ENCODE measurements around the gene KCNH2. TPM values are rescaled to one million over a fixed set of nuclear protein-coding genes. Genes with fewer than 3 reads are reported as not detected.

Gene KCNH2
- total and polyA plus RNA-seq, 2 of the 8 experiments (the other 6 are each of a cell fraction or from before 2014, with no cell fraction given): 8.0 to 15.0 TPM

- TF ChIP-seq RFX5 (IDR thresholded peaks at IDR 0.05; ENCODE audit: borderline replicate concordance, low read depth, low read length) (no peak), ZNF274 (IDR thresholded peaks at IDR 0.05; ENCODE audit: borderline replicate concordance, extremely low read depth, low read length) (no peak), RXRA (IDR thresholded peaks at IDR 0.05; ENCODE audit: insufficient read depth, low read depth, low read length) (no peak), BACH1 (IDR thresholded peaks at IDR 0.05; ENCODE audit: low read length) (no peak), TEAD4 (IDR thresholded peaks at IDR 0.05; ENCODE audit: low read depth, low read length) (no peak), TAF7 (optimal IDR thresholded peaks at IDR 0.05; ENCODE audit: borderline replicate concordance, low read depth, low read length) (no peak)
These were observed 31.5 kb downstream of the KCNH2 start (continued) for GRCh38 chr7:150946421-150947240.

Data from H1 (cell line).